GM18520 (cell line): Measurements from ENCODE around the gene KSR1.
"Not testable (repeated sequence)": the region's sequence is repeated elsewhere in the genome, so short reads cannot be mapped to it uniquely, and the experiment has no call there.

Experiments
- ATAC-seq: cut with Tn5 transposase; IDR thresholded peaks from one replicate; pipeline ENCODE4 v1.9.1; 2021; ENCODE audit not compliant: unreplicated experiment

The KSR1 gene

DNA sequence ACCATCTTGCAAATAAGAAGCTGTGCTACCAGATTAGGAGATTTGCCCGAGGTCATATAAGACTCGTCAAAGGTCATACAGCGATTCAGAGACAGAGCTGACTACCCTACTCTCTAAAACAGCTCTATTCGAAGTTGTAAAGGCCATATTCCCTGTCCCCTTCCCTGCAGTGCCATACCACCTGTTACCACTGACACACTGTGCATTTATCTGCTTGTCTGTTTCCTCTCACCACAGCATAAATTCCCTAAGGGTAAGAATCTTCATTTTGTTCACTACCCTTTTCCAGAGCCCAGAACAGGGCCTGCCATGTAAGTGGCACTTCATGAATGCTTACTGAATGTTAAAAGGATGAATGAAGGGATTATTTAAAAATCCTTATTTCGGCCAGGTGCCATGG is 3.4 kb upstream of the KSR1 start:
- no peak for ATAC-seq

GRCh38 chr17:27453471-27453870 is 2.8 kb upstream of the KSR1 start:
- no peak for ATAC-seq

DNA sequence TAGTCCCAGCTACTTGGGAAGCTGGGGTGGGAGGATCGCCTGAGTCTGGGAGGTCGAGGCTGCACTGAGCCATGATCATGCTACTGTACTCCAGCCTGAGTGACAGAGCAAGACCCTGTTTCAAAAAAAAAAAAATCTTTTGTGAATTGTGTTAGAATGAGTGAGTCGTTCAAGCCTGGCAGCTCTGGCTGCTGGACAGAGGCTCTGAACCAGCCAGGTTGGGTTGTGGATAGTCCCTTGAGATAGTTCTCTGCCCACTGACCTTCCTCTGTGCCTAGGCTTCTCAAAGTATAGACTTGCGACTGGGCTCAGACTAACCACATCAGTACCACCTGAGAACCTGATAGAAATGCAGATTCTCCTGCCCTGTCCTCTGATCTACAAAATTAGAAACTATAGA is 2.2 kb upstream of the KSR1 start:
- no peak for ATAC-seq

DNA sequence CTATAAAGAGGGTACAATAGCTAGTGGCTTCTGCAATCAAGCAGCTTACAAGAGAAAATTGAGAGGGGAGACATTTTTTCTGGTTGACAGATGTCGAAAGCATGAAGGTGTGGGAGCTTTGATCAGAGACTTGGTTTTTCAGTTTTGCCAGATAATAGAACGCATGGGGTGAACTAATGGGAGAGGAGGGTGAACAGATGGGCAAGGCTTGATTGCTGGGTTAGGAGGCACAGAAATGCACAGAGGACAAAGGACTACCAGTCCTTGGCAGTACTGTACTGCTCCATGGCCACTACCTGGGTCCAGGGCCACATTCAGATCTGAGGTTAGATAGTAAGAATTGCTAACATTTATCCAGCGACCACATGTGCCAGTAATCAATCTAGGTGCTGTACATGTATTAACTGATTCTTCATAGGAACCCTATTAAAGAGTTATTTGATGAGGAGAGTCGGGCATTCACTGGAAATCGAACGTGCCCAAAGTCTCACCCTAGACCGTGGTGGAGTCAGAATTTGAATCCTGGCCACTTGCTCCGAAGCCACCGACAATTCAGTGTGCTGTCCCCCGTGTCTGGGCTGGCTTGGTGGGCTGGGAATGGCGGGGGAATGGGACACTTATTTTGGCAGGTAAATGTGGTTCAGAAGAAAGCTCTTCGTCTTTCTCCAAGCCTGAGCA is 873 bp upstream of the KSR1 start:
- ATAC-seq: no peak

GRCh38 chr17:27456681-27457359 is 572 bp downstream of the KSR1 start:
- ATAC-seq: no peak

DNA sequence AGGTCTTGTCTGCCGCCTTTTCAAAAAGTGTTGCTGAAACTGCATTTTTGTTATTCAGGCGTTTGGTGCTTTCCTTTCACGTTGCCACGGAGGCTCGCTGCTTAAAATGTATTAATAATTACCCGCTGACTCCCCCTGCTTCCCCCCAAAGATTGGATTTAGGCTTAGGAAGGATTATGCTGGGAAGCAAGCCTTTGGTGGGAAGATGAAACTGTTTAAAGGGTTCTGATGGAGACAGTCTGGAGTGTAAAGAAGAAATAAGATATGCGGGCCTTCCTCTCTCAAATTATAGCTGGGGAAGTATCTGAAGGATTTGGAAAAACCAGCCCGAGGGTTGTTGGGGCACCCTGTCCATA is 1.1 kb downstream of the KSR1 start:
- ATAC-seq: no peak

DNA sequence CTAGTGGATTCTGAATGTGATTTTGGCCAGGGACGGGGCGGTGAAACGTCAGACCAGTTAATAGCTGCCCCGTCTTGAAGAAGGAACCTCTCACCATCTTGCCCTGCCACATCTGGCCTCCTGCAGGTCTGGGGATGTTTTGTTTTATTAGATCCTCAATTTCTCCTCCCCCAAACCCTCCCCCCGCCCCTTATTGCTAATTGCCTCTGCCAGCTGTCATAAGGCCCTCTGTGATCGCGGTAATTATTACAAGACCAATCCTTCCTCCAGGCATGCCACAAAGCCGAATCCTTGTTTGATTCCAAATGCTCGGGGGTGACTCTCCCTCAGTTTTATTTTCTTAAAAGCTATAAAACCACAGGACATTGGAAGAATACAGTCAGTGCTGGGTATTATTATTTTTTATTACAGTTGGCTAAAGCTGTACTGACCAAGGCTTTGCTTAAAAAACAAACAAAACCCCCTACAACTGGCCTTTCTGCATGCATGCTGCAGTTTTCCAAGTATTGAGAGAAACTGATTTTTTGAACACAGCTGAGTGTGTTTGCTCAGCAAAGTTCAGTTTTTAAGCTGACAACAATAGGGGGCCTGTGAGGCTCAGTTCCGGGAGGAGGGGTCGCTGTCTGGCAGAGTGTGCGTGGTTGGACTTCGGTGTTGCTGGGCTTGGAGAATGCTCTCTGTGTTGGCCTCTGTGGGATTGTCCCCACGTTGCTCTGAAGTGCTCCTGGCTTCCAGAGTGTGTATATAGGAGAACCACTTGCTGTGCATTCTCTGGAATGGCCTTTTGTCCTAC is 1.7 kb downstream of the KSR1 start:
- ATAC-seq: no peak

- no peak for ATAC-seq
These were observed 2.3 kb downstream of the KSR1 start for GRCh38 chr17:27458524-27458908.

- no peak for ATAC-seq
These were observed 3.2 kb downstream of the KSR1 start for GRCh38 chr17:27459433-27459832.

GRCh38 chr17:27460196-27460725 is 4.0 kb downstream of the KSR1 start:
- no peak for ATAC-seq

GRCh38 chr17:27461192-27461859 is 5.1 kb downstream of the KSR1 start:
- no peak for ATAC-seq

DNA sequence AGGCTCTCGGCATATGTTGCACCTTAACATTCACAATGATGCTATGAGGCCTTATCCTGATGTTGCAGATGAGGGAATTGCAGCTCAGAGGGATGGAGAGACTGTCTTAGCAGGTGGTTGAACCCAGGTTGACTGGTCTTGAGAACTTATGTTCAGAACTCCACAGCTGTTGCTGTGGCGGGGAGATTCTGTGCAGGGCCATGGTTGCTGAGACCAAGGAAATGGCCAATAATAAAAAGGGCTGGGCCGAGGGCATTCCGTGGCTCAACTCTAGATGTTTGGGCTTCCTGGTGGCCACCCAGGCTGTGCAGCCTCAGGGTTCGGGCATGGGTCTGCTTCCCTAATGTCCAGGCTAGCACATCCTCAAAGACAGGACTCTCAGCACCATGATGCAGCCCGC is 5.9 kb downstream of the KSR1 start:
- ATAC-seq: no peak

DNA sequence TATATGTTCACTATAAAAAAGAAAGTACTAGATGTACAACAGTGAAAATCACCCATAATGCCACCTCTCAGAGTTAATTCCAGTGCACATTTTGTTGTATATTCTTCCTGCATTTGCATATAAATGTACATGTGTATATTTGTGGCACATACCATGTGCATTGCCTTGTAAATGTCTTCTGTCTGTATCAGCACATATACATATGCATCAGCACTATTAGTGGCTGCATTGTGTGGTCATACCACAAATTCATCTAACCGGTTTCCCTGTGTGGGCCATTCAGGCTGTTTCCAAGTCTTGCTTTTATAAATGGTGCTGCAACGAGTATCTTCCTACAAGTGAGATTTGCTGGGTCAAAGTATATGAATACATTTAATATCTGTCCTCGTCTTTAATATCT is 6.5 kb downstream of the KSR1 start:
- no peak for ATAC-seq

- ATAC-seq: no peak
These were observed 7.0 kb downstream of the KSR1 start for GRCh38 chr17:27463235-27463677.

- ATAC-seq: not testable (repeated sequence)
These were observed 7.8 kb downstream of the KSR1 start for GRCh38 chr17:27464019-27464418.

- ATAC-seq: no peak
These were observed 8.2 kb downstream of the KSR1 start for GRCh38 chr17:27464431-27464830.

DNA sequence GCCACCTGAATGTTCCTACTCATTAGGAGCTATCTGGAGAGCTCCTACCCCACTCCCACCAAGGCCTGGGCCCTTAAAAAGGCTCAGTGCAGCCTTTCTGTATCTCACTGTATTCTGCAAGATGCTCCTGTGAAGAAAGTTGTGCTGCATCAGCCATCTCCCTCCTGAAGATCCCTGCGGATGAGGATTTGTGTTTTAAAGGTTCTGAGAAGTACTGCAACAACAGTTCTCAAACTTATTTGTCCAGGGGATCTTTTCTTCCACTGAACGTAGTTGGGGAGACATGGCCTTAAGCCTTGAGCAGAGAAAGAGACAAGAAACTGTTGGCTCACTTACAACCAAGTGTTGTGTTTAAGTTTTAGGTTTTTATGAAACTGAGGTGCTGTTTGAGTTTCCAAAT is 9.6 kb downstream of the KSR1 start:
- ATAC-seq: not testable (repeated sequence)

DNA sequence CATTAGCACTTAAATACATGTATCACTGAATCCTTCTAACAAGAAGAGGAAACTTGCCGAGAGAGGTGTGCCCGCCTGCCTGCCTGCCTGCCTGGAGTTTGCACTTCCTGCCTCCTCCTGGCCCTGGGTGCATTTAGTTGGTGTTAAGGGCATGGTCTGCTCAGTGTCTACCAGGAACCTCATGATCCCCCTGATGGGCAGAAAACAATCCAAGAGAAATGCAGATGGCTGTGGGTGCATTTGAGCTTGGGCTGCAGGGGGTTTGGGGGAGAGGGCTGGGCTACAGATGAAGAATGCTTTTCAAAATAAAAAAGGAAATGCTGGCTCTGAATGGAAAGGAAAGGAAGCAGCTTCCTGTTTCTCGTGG is 10.1 kb downstream of the KSR1 start:
- peak; percentile 6 for ATAC-seq

- peak; percentile 54 for ATAC-seq
These were observed 10.6 kb downstream of the KSR1 start for GRCh38 chr17:27466743-27467375.

DNA sequence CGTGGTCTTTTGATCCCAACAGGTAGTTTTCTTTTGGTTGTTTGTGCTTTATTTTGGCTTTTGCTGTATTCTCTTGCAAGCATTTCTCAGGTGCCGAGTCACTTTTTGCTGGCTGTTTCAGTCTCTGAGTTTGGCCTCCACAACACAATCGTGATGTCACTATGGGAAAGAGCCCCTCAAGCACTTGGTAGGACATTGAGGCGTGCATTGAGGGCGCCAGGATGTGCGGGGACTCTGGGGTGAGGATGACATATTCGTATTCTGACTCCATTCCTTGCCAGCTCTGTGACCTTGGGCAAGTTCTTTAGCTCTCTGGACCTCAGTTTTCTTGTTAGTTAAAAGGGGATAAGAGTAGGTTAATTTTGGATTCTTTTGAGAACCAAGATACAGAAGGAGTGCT is 13.0 kb downstream of the KSR1 start:
- no peak for ATAC-seq
